Activated CD4-positive, alpha-beta T cell treated with anti-CD3 and anti-CD28 coated beads, Interleukin-2, amount 50 U/mL, for 24 hours (primary cell): ENCODE data around the gene CACNA2D2.

Experiments used
- DNase-seq, 2 donors: peaks; one replicate each; pipeline ENCODE4 v3.0.0-alpha.2; 2020; ENCODE audit warnings: low read depth in 1 of 2, low spot score in 1 of 2

Gene CACNA2D2

DNA sequence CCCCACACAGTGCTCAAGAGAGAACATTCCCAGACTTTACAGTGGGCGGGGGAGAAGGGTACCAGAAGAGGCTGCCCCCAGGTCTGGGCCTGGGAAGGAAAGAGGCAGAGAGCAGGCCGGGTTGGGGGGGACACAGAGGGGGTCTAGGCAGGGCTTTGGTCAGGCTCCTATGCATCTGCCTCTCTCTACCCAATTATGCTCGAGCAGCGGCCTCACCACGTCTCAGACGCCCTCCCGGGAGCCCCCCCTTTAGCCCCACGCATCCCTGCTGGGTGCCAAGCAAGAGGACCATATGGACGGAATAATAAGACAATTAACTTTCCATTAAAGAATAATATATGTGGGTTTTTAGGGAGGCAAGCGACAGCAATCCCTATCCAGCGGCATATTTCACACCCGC is 32.8 kb downstream of the CACNA2D2 start:
- no peak for DNase-seq

DNA sequence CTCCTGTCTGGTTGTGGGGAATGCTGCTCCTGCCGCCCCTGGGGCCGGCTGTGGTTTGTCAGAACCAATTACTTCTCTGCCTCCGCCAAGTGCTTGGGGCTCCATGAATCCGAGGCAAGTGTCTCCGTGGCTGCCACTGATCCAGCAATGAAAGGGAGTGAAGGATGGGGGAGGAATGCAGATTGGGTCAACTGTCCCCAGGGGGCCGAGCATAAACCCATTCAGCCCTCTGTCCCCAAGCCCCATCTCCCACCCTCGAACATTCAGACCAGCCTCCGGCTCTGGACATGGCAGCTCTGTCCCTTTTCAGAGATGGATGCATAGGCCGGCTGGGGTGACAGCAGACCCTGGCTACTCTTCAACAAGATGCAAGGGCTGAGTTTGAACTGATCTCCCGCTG is 35.5 kb downstream of the CACNA2D2 start:
- no peak for DNase-seq

DNA sequence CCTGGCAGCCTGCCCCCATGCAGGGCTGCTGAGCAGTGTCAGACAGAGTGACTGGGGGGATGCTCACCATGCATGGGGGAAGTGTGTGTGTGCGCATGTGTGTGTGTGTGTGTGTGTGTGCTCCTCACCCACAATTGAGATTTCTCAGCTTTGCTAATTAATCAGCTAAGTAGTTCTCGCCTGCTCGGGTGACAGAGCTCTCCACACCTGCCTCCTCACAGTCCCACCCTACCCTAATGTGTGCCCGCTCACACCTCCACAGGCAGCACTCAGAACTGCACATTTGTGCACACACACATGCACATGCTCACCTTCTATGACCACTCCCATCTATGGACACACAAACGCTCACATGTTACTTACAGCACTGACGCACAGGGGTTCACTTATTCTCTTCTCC is 37.3 kb downstream of the CACNA2D2 start:
- no peak for DNase-seq

DNA sequence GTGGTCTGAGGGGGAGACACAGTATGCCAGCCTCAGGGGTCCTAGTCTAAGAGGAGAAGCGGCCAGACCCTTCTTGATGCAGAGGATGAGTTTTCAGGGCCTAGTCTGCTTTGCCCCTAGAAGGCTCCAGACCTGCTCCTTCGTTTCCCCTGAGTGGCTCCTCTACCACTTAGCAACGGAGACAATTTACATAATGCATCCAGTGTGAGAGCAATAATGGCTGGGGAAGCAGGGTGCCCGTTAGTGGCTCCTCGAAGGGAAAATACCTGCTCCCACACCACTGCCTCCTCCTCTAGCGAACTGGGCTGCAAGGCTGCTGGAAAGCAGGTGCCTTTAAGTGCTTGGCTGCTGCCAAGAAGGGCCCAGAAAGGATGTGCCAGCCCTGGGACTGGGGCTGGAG is 38.9 kb downstream of the CACNA2D2 start:
- DNase-seq, result no peak

DNA sequence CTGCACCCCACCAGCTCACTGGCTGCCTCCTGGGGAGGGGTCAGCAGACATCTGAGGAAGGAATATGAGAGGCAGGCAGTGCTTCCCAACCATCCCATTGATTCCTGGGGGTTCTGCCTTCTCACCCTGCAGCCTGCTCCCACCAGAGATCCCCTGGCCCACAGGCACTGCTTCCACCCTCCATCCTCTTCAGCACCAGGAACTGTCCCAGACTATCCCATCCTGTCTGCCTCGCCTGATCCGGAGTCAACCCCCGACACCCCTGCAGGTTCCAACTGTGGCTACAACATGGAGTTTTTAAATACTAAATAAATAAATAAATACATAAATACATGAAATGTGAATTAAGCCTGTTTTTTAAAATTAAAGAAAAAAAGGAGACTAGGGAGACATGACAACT is 43.6 kb downstream of the CACNA2D2 start:
- no peak for DNase-seq

DNA sequence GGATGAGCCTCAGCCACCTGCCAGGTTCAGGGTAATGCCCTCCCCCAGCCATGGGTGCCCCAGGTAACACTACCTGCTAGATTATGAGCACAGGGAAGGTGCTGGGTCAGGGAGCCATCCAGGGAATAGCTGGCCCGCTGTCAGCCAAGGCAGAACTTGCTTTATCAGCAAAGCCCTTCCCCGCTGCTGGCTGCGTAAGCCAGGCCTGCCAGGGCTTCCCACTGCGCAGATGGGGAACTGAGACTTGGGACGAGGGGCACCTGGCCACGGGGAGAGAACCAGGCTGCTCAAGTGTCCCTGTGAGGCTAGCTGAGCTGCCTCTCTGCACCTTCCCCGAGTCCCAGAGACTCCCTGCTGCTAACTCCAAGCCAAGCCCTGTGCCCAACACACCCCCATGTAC is 45.4 kb downstream of the CACNA2D2 start:
- no peak for DNase-seq

DNA sequence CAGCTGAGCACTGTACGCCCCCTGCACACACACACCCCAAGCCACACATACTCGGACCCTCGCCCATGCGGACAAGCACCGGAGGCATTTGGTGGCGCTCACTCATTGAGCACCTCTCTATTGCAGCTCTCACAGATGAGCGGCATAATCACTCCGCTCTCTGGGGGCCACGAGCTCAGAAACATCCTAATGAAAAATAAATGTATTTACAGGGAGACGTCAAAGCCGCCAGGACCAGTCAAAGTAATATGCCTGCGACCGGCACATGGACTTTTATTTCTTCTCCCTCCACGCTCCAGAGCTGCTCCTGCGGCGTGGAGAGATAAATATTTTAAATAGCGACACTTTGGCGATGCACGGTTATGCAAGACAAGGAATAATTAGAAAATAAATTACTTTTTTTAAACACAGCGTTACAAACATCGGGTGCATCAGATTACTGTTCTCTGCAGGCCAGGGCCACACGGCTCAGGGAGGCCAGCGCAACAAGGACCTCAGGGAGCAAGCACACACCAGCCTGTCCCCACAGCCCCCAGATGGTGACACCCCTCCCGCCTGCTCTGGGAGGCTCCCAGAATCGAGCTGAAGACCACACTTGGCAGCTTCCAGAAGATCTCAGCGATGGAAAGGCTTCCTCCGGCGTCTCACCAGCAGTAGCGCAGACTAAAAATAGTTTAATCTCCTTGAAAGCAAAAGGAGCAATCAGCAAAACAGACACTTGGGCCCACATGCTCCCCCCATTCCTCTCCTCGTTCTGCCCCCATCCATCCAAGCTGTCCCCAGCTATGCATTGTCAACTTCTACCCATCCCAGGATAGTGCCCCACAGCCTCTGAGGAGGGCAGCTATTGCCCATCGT is 48.0 kb downstream of the CACNA2D2 start:
- no peak for DNase-seq

DNA sequence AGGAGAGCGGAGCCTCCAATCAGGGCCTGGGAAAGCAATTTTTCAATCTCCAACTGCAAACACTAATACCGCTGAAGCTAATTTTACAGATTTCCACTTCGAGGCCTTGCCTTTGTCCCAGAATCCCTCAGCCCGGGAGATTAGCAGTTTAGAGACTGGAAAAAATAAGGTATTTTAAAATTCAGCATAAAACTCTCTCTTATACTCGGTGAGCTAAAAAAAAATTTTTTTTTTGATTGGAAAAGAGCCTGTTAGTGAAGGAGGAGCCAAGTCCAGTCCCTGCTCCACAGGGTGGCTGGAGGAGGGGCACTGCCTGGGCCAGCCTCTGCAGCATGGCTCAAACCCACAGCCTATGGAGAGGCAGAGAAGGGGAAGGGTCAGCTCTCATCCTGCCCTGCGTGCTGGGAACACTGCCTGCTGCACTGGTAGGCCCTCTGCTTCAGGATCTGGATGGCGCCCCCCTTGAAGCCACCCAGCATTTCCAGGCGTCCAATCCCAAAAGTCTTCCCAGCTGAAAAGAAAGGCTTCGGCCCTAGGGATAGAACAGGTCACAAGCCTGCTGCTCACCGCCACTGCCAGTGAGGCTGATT is 48.9 kb downstream of the CACNA2D2 start:
- DNase-seq, result no peak

DNA sequence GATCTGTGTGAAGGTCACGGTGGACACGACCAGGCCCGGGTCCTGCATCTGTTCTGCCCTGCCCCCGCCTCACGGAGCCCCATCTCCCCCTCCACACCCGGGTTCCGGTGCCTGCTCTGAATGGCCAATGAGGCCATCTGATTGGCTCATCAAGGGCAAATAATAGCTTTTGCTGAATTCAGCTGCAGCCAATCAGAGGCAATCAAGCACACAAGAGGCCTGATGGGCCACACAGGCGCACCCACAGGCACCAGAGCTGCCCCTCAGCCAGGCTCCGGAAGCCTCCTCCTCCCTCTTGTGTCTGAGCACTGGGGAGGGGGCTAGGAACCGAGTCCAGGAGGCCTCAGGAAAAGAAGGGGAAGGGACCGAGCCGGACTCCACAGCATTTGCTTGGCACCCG is 49.5 kb downstream of the CACNA2D2 start:
- no peak for DNase-seq

DNA sequence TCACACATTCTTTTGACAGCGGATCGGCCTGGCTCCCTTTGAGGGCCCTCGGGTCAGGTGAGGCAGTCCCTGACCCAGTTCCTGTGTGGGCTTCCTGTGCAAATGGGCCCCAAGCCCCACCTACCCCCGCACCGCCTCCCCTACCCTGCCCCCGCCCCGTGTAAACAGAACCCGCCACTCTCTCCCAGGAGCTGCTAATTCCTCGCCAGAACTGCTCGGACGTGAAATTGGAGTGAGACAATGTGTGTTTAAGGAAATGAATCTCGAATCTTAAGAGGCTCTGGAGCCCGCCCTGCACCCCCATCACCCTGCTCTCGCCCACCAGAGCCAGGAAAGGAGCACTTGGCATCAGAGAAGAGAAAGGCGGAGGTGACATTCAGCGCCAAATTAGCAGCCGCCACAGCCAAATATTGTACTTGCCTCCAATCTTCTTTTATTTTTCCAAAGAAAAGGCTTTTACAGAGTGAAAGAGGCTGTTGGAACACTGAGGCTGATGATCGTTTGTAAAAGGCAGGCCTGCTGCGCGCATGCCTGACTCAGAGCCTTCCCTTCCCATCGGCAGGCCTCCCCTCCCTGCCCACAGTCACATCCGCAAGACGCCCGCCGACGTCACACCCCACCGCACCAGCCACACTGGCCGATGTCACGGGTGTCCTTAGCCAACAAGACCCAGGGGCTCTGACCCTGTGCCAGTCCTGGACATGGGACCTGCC is 53.1 kb downstream of the CACNA2D2 start:
- peak; percentile 10 to 27 for DNase-seq

DNA sequence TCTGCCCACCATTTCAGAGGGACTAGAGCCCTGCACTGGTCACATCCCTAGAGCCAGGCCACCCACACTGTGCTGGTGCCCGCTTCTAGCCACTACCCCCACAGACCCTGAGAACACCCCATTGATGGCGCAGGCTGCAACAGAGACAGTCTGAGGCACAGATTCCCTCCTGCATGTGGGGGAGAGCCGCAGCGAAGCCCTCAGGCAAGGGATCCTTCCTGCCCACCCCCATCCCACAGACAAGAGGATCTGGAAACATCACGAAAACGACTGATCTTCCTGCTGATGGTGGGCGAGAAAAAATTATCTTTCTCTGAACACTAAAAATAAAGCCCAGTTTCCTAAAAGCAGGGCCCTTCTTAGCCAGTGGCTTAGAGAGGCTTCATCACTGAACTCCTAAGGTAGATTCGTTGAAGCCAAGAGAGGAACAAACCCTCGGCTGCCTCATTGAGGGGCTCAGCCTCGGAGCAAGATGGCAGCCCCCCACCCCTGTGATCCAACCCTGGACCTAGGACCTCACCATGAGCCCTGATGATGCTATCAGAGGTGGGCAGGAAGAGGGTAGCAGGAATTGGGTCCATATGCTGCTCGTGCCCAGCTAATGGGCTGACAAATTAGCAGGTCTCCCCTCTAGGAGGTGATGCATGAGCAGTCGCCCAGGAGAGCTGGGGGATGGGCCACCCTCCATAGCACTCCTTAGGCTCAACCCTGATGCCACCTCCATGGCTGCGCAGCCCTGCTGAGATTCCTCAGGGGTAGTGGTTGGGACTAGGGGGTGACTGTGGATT is 54.5 kb downstream of the CACNA2D2 start:
- no peak for DNase-seq

DNA sequence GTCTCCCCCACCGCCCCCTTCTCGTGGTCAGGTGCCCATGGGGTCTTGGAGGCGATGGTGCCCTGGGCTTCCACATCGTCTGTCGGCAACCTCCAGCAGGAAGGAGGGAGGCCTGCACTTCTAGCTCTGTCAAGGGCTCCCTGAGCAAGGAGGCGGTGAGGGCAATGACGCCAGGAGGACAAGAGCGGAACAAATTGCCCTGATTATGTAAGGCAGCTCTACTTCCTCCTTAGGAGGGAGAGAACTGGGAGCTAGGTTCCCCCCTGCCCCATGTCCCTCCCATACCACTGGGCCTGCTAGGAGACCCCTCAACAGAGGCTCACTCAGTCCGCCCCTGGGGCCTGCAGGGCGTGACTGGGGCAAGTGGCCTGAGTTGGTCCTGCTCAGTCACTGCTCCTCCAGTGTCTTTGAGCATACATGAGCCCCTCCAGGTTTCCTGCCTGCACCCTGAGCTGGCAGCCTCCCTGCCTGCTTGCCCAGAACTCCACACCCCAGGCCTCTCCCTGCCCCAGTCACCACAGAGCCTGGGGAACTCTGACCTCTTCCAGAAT is 56.1 kb downstream of the CACNA2D2 start:
- no peak for DNase-seq

DNA sequence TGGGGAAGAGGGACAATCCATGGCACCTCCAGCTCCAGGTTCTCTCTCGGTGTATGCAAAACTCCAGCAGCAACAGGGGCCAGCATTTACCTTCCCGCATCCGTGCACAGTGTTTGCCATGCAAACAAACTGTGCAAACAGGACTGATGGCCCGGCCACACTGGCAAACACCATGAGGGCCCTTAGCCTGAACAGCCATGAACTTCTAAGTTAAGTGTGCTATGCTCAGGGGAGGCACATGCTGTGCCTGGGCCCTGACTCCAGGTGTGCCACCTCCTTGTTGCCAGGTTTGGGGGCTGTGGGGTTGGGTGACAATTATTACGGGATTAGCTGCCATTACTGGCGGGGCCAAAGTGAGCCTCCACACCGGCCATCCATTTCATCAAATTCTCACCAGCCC is 57.5 kb downstream of the CACNA2D2 start:
- DNase-seq, result no peak

DNA sequence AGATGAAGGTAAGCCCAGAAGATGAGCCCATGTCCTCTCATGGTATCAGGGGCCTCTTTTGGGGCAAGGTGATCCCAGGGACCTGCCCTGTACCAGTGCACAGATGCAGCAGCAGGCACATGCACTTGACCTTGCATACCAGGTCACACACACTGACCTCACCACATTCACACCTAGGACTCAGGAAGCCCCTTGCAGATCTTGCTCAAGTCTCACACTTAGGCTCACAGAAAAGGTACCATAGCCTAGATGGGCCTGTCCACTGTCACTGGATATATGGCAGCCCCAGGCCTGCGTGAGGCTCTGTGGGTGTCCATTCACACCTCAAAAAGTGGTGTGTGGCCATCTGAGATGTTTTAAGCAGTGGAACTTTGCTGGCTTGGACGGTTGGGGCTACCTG is 58.7 kb downstream of the CACNA2D2 start:
- no peak for DNase-seq

DNA sequence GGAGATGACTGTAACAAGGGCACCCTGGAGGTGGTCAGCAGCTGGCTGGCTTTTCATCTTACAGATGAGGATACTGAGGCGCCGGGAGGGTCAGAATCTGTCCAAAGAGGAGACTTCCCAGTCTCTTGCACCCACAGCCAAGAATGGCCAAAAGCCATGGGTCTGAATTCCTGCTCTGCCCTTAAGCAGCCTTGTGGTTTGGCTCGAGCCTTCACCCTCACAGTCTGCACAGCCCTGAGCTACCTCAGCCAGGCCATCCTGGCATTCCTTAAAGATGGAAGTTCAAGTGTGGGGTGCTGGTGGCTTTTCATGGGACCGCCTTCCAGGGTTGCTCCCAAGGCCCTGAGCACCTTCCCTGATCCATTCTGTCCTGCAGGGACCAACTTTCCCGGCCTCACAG is 59.2 kb downstream of the CACNA2D2 start:
- no peak for DNase-seq

DNA sequence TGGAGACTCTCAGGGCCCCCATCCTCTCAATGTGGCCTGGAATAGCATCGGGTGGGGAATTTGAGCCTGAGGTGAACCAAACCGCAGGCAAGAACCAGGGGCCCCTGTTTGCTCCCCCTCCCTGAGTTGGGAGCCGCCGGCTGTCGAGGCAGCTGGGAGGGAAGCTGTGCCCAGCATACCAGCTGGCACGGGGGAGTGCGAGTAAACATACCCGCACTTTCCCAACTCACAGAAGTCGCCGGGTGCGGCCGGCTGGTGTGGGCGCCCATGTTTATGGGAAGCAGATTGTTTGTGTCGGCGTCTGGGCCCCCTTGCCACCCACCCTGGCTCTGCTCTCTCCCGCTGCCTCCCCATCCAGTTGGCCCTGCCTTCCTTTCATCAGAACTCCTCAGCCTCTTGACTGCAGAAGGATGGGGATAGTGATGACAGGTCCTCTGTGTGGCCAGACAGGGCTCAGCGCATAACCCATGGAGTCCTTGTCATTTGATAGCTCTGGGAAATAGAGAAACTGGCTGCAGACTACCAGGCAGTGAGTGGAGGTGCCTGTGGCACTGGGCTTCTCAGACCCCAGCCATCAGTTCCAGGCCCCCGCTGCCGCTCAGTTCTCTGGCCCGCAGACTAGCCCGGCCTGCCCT is 60.4 kb downstream of the CACNA2D2 start:
- DNase-seq, result no peak

DNA sequence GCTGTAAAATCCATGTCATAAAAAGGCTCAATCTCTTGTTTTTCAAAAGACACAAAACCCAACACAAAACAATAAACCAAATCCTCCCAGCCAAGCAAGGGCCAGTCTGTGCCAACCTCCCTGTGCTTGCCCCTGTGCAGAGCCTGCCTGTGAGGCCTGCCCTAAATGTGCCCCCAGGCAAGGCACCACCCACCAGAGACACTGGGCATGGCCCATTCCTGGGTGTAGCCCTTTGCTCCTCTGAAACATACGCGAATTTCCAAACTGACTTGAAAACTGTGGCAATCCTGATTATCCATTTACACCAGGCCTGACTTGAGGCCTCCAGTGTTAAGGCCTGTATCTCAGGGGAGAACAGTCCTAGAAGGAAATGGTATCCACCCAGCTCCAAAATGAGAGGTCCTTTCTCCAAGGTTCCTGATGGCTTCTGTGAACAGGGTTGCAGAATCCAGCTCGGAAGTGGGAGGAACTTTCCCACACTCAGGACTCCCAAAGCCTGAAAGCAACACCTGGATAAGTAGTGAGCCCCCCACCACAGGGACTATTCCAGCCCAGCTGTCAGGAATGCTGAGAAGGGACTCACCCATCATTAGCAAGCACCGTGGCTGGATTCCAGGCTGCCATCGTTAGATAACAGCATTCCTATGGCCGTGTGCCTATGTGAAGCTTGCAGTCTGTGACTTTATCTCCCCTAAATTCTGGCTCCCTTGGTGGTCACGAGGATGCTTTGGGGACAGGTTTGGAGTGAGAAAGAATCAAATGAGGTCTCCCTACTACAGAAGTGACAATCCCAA is 61.8 kb downstream of the CACNA2D2 start:
- no peak for DNase-seq

DNA sequence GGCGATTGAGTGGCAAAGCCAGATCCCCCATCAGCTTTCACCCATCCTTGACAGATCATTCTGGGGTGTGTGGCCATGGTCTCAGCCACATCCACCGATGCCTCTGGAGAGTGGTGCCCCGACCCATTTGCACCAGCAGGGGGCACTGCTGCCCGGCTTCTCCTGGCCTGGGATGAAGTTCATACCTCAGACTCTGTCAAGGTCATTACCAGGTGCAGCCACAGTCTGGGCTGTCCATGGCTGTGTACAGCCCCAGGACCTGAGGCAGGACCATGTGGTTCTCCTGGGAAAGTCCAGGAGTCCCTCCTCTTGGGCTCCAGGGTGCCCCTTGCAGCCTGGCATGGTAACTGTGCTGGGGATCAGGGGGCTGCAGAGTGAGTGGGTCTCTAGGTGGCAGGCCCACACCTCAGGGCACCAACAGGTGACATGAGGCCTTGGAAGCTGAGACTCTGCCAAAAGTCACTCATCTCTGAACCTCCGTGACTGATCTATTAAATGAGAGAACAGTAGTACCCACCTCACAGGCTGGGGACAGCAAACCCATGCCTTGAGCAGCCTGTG is 67.2 kb downstream of the CACNA2D2 start:
- DNase-seq, result peak; percentile 61 to 64

DNA sequence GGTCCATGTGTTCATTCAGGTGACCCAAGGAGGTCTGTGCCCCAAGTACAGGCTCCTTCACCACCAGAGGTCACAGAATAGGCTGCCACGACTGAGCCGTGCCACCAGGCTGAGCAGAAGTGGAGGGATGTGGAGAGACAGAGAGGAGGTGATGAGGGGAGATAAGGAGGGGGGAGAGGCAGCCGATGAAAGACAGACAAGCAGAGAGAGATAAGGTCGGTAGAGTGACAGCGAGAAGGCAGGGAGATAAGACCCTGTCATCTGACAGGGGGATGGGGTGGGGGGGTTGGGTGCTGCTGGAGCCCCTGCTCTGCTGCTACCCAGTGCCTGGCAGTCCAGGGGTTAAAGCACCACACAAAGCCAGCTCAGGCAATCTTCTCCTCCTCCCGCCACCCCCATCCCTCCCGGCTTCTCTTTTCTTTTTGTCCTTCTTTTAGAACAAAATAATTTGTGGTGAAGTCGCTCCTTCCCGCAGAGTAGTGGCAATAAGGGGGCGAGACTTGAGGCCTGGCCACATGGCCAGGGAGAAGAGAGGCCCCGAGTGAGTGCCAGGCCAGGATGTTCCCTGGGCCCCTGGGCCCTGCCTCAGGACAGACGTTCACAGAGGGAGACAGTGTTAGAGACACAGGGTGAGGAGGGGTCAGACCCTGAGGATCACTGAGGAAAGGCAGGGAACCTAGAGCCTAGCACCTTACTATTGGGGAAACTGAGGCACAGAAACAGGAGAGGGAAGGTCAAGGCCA is 67.9 kb downstream of the CACNA2D2 start:
- no peak for DNase-seq
